Activated CD4-positive, alpha-beta memory T cell treated with anti-CD3 and anti-CD28 coated beads for 36 hours (primary cell): ENCODE data around the gene ORC1. TPM values are rescaled to one million over a fixed set of nuclear protein-coding genes. Genes with fewer than 3 reads are reported as not detected.
A peak's percentile ranks its signal among the peaks of the same experiment; 100 is the strongest.
"Not testable (repeated sequence)": the region's sequence is repeated elsewhere in the genome, so short reads cannot be mapped to it uniquely, and the experiment has no call there.

ENCODE experiments used
- CTCF ChIA-PET: fragments of 350-600 bp; sonication (Branson Sonifier 250); formaldehyde crosslinking; loops from one replicate; lab custom pipeline; 2021; ENCODE audit warnings: antibody characterized with exemption, inconsistent platforms; lab: Charles Lee
- POLR2A ChIA-PET: fragments of 350-600 bp; sonication (Branson Sonifier 250); formaldehyde crosslinking; loops from one replicate; lab custom pipeline; 2021; ENCODE audit warnings: antibody characterized with exemption; lab: Charles Lee
- DNase-seq: peaks from one replicate; pipeline ENCODE4 v3.0.0-alpha.2; 2020
- H3K27ac Mint-ChIP-seq: one replicate; pipeline ENCODE4 v1.8.0; 2021; ENCODE audit warnings: mixed read lengths
- H3K27me3 Mint-ChIP-seq: one replicate; pipeline ENCODE4 v1.8.0; 2021; ENCODE audit warnings: mixed read lengths
- H3K36me3 Mint-ChIP-seq: one replicate; pipeline ENCODE4 v1.8.0; 2021; ENCODE audit warnings: mixed read lengths
- H3K4me1 Mint-ChIP-seq: one replicate; pipeline ENCODE4 v1.8.0; 2021; ENCODE audit warnings: low read depth, mixed read lengths
- H3K4me3 Mint-ChIP-seq: one replicate; pipeline ENCODE4 v1.8.0; 2021; ENCODE audit warnings: mild to moderate bottlenecking, mixed read lengths
- H3K9me3 Mint-ChIP-seq: one replicate; pipeline ENCODE4 v1.8.0; 2021; ENCODE audit warnings: mixed read lengths
- intact Hi-C: fragments of 100-400 bp; cut with micrococcal nuclease; formaldehyde crosslinking; loops from one replicate; pipeline ENCODE4 v1.15.1; 2023
- total RNA-seq, 2 experiments: library from RNA; stranded (reverse); gene quantifications; one replicate each; pipeline ENCODE4 v1.2.3, GENCODE V29; 2021

The ORC1 gene
- total RNA-seq, 2 experiments from 2014 or later = 42.5 to 43.0 TPM

GRCh38 chr1:52393174-52393573 is 11.0 kb downstream of the ORC1 start:
- H3K36me3 Mint-ChIP-seq = peaks cover 70% of the 10 kb centered on the region
- no peak for DNase-seq
- no peak overlapping the region for H3K4me3 Mint-ChIP-seq
- ChIA-PET CTCF (interaction anchor here (1.5 kb wide), 1 partner anchor 12 kb away, joined by 4 read pairs; the partner anchor contains the start of genes ORC1 and PRPF38A), POLR2A (no interaction called here)
- H3K27ac Mint-ChIP-seq = no peak overlapping the region
- H3K4me1 Mint-ChIP-seq = peaks cover 2% of the 10 kb centered on the region
- H3K9me3 Mint-ChIP-seq = no peaks in the 10 kb centered on the region
- intact Hi-C loops = no loop called here
- no peaks in the 10 kb centered on the region for H3K27me3 Mint-ChIP-seq

GRCh38 chr1:52386458-52386857 is 17.8 kb downstream of the ORC1 start:
- Mint-ChIP-seq H3K36me3 (peaks cover 64% of the 10 kb centered on the region), H3K4me1 (no peaks in the 10 kb centered on the region), H3K4me3 (no peak overlapping the region), H3K9me3 (no peaks in the 10 kb centered on the region), H3K27ac (no peak overlapping the region), H3K27me3 (no peaks in the 10 kb centered on the region)
- ChIA-PET CTCF (no interaction called here), POLR2A (no interaction called here)
- DNase-seq = no peak
- intact Hi-C loops = no loop called here

GRCh38 chr1:52385376-52385775 is 18.8 kb downstream of the ORC1 start:
- Mint-ChIP-seq H3K9me3 (no peaks in the 10 kb centered on the region), H3K27me3 (no peaks in the 10 kb centered on the region), H3K27ac (no peak overlapping the region), H3K36me3 (peaks cover 68% of the 10 kb centered on the region), H3K4me1 (no peaks in the 10 kb centered on the region), H3K4me3 (no peak overlapping the region)
- POLR2A ChIA-PET = no interaction called here
- CTCF ChIA-PET = no interaction called here
- intact Hi-C loops = no loop called here
- no peak for DNase-seq

- peaks cover 28% of the 10 kb centered on the region for H3K36me3 Mint-ChIP-seq
- H3K27ac Mint-ChIP-seq, H3K9me3 Mint-ChIP-seq, DNase-seq, CTCF ChIA-PET, POLR2A ChIA-PET, H3K4me3 Mint-ChIP-seq, H3K27me3 Mint-ChIP-seq: not testable (repeated sequence)
- peaks cover 21% of the 10 kb centered on the region for H3K4me1 Mint-ChIP-seq
- intact Hi-C loops = loop anchor here (5.0 to 10.0 kb wide), 3 partner anchors 317 to 1133 kb away; partner anchors contain the start of genes CPT2 and RNF11
Observed at GRCh38 chr1:52369851-52370250, 34.4 kb downstream of the ORC1 start.

- peak; percentile 75 for DNase-seq
- Mint-ChIP-seq H3K4me3 (peak overlapping the region; percentile 53), H3K27ac (no peak overlapping the region), H3K27me3 (no peaks in the 10 kb centered on the region), H3K9me3 (no peaks in the 10 kb centered on the region), H3K36me3 (peaks cover 19% of the 10 kb centered on the region), H3K4me1 (peaks cover 32% of the 10 kb centered on the region)
- ChIA-PET POLR2A (interaction anchor here (0.6 to 1.7 kb wide), 3 partner anchors 35 to 411 kb away, joined by 3 to 6 read pairs (median 3); partner anchors contain the start of genes ORC1 and PRPF38A), CTCF (interaction anchor here (0.6 to 1.1 kb wide), 6 partner anchors 35 to 257 kb away, joined by 3 read pairs; no protein-coding TSS in a partner anchor)
- intact Hi-C loops = loop anchor here (5.0 to 10.0 kb wide), 3 partner anchors 319 to 1131 kb away; partner anchors contain the start of genes CPT2 and RNF11
Observed at GRCh38 chr1:52368383-52369172, 35.6 kb downstream of the ORC1 start.

- Mint-ChIP-seq H3K27ac (no peak overlapping the region), H3K4me3 (no peak overlapping the region), H3K36me3 (peaks cover 11% of the 10 kb centered on the region), H3K9me3 (no peaks in the 10 kb centered on the region), H3K4me1 (peaks cover 42% of the 10 kb centered on the region), H3K27me3 (no peaks in the 10 kb centered on the region)
- CTCF ChIA-PET = interaction anchor here (1.0 to 2.0 kb wide), 3 partner anchors 36 to 319 kb away, joined by 4 to 7 read pairs (median 7); no protein-coding TSS in a partner anchor
- POLR2A ChIA-PET = interaction anchor here (3.2 kb wide), 1 partner anchor 37 kb away, joined by 21 read pairs; the partner anchor contains the start of genes ORC1 and PRPF38A
- no peak for DNase-seq
- intact Hi-C loops = loop anchor here (2.0 to 10.0 kb wide), 4 partner anchors 270 to 1130 kb away; partner anchors contain the start of genes CPT2 and RNF11
Observed at GRCh38 chr1:52367272-52367671, 37.0 kb downstream of the ORC1 start.

GRCh38 chr1:52366517-52366827 is 37.8 kb downstream of the ORC1 start:
- no peaks in the 10 kb centered on the region for H3K27me3 Mint-ChIP-seq
- CTCF ChIA-PET = interaction anchor here (0.6 to 2.0 kb wide), 6 partner anchors 37 to 333 kb away, joined by 3 to 7 read pairs (median 4); no protein-coding TSS in a partner anchor
- H3K4me1 Mint-ChIP-seq = peaks cover 47% of the 10 kb centered on the region
- H3K36me3 Mint-ChIP-seq = peaks cover 17% of the 10 kb centered on the region
- peak overlapping the region; percentile 66 for H3K27ac Mint-ChIP-seq
- intact Hi-C loops = loop anchor here (1.0 to 10.0 kb wide), 10 partner anchors 38 to 1129 kb away; partner anchors contain the start of genes BTF3L4, CPT2, CZIB and ORC1
- no peaks in the 10 kb centered on the region for H3K9me3 Mint-ChIP-seq
- POLR2A ChIA-PET = interaction anchor here (1.3 to 3.2 kb wide), 4 partner anchors 15 to 360 kb away, joined by 3 to 21 read pairs (median 5); partner anchors contain the start of genes ORC1, PRPF38A and ZYG11B
- H3K4me3 Mint-ChIP-seq = peak overlapping the region; percentile 84
- no peak for DNase-seq

- H3K9me3 Mint-ChIP-seq = no peaks in the 10 kb centered on the region
- peak within 1 kb of the TSS; percentile 89 for H3K27ac Mint-ChIP-seq
- POLR2A ChIA-PET = interaction anchor here (0.5 to 3.2 kb wide), 7 partner anchors 9 to 360 kb away, joined by 3 to 21 read pairs (median 4); partner anchors contain the start of genes ORC1, PRPF38A and ZYG11B
- H3K36me3 Mint-ChIP-seq = peaks cover 20% of the 10 kb centered on the region
- peak; percentile 100 for DNase-seq
- peak within 1 kb of the TSS; percentile 84 for H3K4me3 Mint-ChIP-seq
- no peaks in the 10 kb centered on the region for H3K27me3 Mint-ChIP-seq
- peaks cover 47% of the 10 kb centered on the region for H3K4me1 Mint-ChIP-seq
- CTCF ChIA-PET = interaction anchor here (0.6 to 2.0 kb wide), 7 partner anchors 38 to 334 kb away, joined by 3 to 7 read pairs (median 3); no protein-coding TSS in a partner anchor
- intact Hi-C loops = loop anchor here (1.0 to 10.0 kb wide), 10 partner anchors 38 to 1129 kb away; partner anchors contain the start of genes BTF3L4, CPT2, CZIB and ORC1
Observed at GRCh38 chr1:52365746-52366516, 38.3 kb downstream of the ORC1 start, which contains the start of gene CC2D1B. CC2D1B (minus strand) TSS chr1:52366205; CDS start chr1:52364620, 1,585 bp downstream.

- peaks cover 27% of the 10 kb centered on the region for H3K36me3 Mint-ChIP-seq
- intact Hi-C loops = loop anchor here (5.0 to 10.0 kb wide), 3 partner anchors 322 to 1128 kb away; partner anchors contain the start of genes CPT2 and RNF11
- H3K27ac Mint-ChIP-seq = peak overlapping the region; percentile 89
- peak overlapping the region; percentile 84 for H3K4me3 Mint-ChIP-seq
- peak; percentile 48 for DNase-seq
- ChIA-PET POLR2A (interaction anchor here (0.5 to 3.2 kb wide), 7 partner anchors 10 to 361 kb away, joined by 3 to 21 read pairs (median 4); partner anchors contain the start of genes ORC1, PRPF38A and ZYG11B), CTCF (interaction anchor here (0.7 to 2.0 kb wide), 5 partner anchors 55 to 321 kb away, joined by 3 to 7 read pairs (median 3); no protein-coding TSS in a partner anchor)
- H3K4me1 Mint-ChIP-seq = peaks cover 47% of the 10 kb centered on the region
- no peaks in the 10 kb centered on the region for H3K27me3 Mint-ChIP-seq
- no peaks in the 10 kb centered on the region for H3K9me3 Mint-ChIP-seq
Observed at GRCh38 chr1:52365071-52365745, 39.0 kb downstream of the ORC1 start.

GRCh38 chr1:52364235-52364839 is 39.9 kb downstream of the ORC1 start:
- ChIA-PET CTCF (interaction anchor here (0.8 to 1.8 kb wide), 3 partner anchors 222 to 322 kb away, joined by 3 to 5 read pairs (median 3); no protein-coding TSS in a partner anchor), POLR2A (interaction anchor here (1.3 to 3.2 kb wide), 2 partner anchors 40 to 269 kb away, joined by 4 to 21 read pairs; partner anchors contain the start of genes ORC1 and PRPF38A)
- peak overlapping the region; percentile 89 for H3K27ac Mint-ChIP-seq
- H3K4me1 Mint-ChIP-seq = peaks cover 47% of the 10 kb centered on the region
- H3K4me3 Mint-ChIP-seq = peak overlapping the region; percentile 84
- H3K27me3 Mint-ChIP-seq = no peaks in the 10 kb centered on the region
- intact Hi-C loops = loop anchor here (5.0 to 10.0 kb wide), 2 partner anchors 237 to 830 kb away; partner anchors contain the start of gene CPT2
- H3K9me3 Mint-ChIP-seq = no peaks in the 10 kb centered on the region
- peak; percentile 32 for DNase-seq
- peaks cover 30% of the 10 kb centered on the region for H3K36me3 Mint-ChIP-seq
